H9 (cell line): ENCODE measurements around the gene PBX1. TPM values are rescaled to one million over a fixed set of nuclear protein-coding genes. Genes with fewer than 3 reads are reported as not detected.

Source experiments
- DNase-seq: peaks from one replicate; pipeline ENCODE4 v3.0.0-alpha.2; 2017
- H2AFZ ChIP-seq: one replicate; pipeline ENCODE4 v1.6.1; 2013; ENCODE audit warnings: mild to moderate bottlenecking, low read length, control low read depth, moderate library complexity
- H2AK5ac ChIP-seq: 2 replicates; pipeline ENCODE4 v1.6.1; 2013; ENCODE audit warnings: low read length, control low read depth, mixed read lengths; ENCODE audit not compliant: insufficient read length
- H2BK120ac ChIP-seq: one replicate; pipeline ENCODE4 v1.6.1; 2013; ENCODE audit warnings: low read depth, mild to moderate bottlenecking, low read length, control low read depth, inconsistent platforms; ENCODE audit not compliant: poor library complexity, severe bottlenecking
- H2BK12ac ChIP-seq: 2 replicates; pipeline ENCODE4 v1.6.1; 2013; ENCODE audit warnings: low read length, control low read depth, mixed read lengths, low read depth; ENCODE audit not compliant: insufficient read length
- H2BK15ac ChIP-seq: 2 replicates; pipeline ENCODE4 v1.6.1; 2013; ENCODE audit warnings: low read depth, low read length, control low read depth
- H2BK20ac ChIP-seq: one replicate; pipeline ENCODE4 v1.6.1; 2013; ENCODE audit warnings: low read depth, mild to moderate bottlenecking, low read length, control low read depth, inconsistent platforms; ENCODE audit not compliant: poor library complexity, severe bottlenecking
- H2BK5ac ChIP-seq: 2 replicates; pipeline ENCODE4 v1.6.1; 2013; ENCODE audit warnings: low read length, control low read depth, mixed read lengths; ENCODE audit not compliant: insufficient read length
- H3K14ac ChIP-seq: 2 replicates; pipeline ENCODE4 v1.6.1; 2013; ENCODE audit warnings: low read length, control low read depth; ENCODE audit not compliant: insufficient read depth
- H3K18ac ChIP-seq: 2 replicates; pipeline ENCODE4 v1.6.1; 2013; ENCODE audit warnings: low read depth, mild to moderate bottlenecking, mixed read lengths, low read length, control low read depth; ENCODE audit not compliant: insufficient read length
- H3K23ac ChIP-seq: 2 replicates; pipeline ENCODE4 v1.6.1; 2013; ENCODE audit warnings: low read length, control low read depth, mixed read lengths, low read depth; ENCODE audit not compliant: insufficient read length
- H3K23me2 ChIP-seq: 2 replicates; pipeline ENCODE4 v1.6.1; 2013; ENCODE audit warnings: low read depth, mild to moderate bottlenecking, mixed read lengths, low read length, control low read depth; ENCODE audit not compliant: insufficient read length, poor library complexity, severe bottlenecking
- H3K27ac ChIP-seq: 2 replicates; pipeline ENCODE4 v1.5.1; 2013; ENCODE audit warnings: low read length, control low read depth, mixed read lengths, low read depth; ENCODE audit not compliant: insufficient read length
- H3K27me3 ChIP-seq: 2 replicates; pipeline ENCODE4 v1.6.1; 2013; ENCODE audit warnings: low read length, control low read depth, inconsistent platforms; ENCODE audit not compliant: insufficient read depth
- H3K4ac ChIP-seq: 2 replicates; pipeline ENCODE4 v1.6.1; 2013; ENCODE audit warnings: low read depth, mild to moderate bottlenecking, control low read depth, inconsistent platforms, low read length, moderate library complexity
- H3K4me1 ChIP-seq: 2 replicates; pipeline ENCODE4 v1.6.1; 2013; ENCODE audit warnings: low read length, control low read depth, inconsistent platforms; ENCODE audit not compliant: insufficient read depth
- H3K4me2 ChIP-seq: 2 replicates; pipeline ENCODE4 v1.6.1; 2013; ENCODE audit warnings: low read length, control low read depth, mixed read lengths; ENCODE audit not compliant: insufficient read length, insufficient read depth
- H3K56ac ChIP-seq: 2 replicates; pipeline ENCODE4 v1.6.1; 2013; ENCODE audit warnings: low read depth, mild to moderate bottlenecking, mixed read lengths, low read length, control low read depth; ENCODE audit not compliant: insufficient read length
- H3K79me1 ChIP-seq: 2 replicates; pipeline ENCODE4 v1.6.1; 2013; ENCODE audit warnings: low read depth, mild to moderate bottlenecking, moderate library complexity, low read length, control low read depth, inconsistent platforms; ENCODE audit not compliant: insufficient read depth, poor library complexity, severe bottlenecking
- H3K79me2 ChIP-seq: 2 replicates; pipeline ENCODE4 v1.6.1; 2013; ENCODE audit warnings: low read length, control low read depth, inconsistent platforms; ENCODE audit not compliant: insufficient read depth
- H3K9ac ChIP-seq: 2 replicates; pipeline ENCODE4 v1.6.1; 2013; ENCODE audit warnings: low read length, control low read depth, mixed read lengths; ENCODE audit not compliant: insufficient read length; ENCODE audit errors: extremely low read depth
- H3K9me3 ChIP-seq: one replicate; pipeline ENCODE4 v1.6.1; 2013; ENCODE audit warnings: low read depth, low read length, inconsistent platforms; ENCODE audit not compliant: control insufficient read depth
- H3T11ph ChIP-seq: one replicate; pipeline ENCODE4 v1.6.1; 2013; ENCODE audit warnings: mild to moderate bottlenecking, low read length, control low read depth, inconsistent platforms
- H4K20me1 ChIP-seq: one replicate; pipeline ENCODE4 v1.6.1; 2013; ENCODE audit not compliant: control insufficient read depth, insufficient read length, insufficient read depth
- H4K5ac ChIP-seq: 2 replicates; pipeline ENCODE4 v1.6.1; 2013; ENCODE audit warnings: low read depth, mild to moderate bottlenecking, mixed read lengths, low read length, control low read depth; ENCODE audit not compliant: insufficient read length
- H4K8ac ChIP-seq: replicated peaks from 2 replicates; pipeline ENCODE4 v1.6.1; 2013; ENCODE audit warnings: low read length, control low read depth, mixed read lengths, low read depth; ENCODE audit not compliant: insufficient read length
- H4K91ac ChIP-seq: 2 replicates; pipeline ENCODE4 v1.6.1; 2013; ENCODE audit warnings: low read depth, mild to moderate bottlenecking, moderate library complexity, mixed read lengths, low read length, control low read depth; ENCODE audit not compliant: insufficient read length
- H3K27ac Mint-ChIP-seq, 3 experiments: 2 replicates in 2 of 3; 3 replicates in 1 of 3; pipeline ENCODE4 v1.8.0; 2020 to 2021; ENCODE audit warnings: mixed read lengths in 3 of 3, mild to moderate bottlenecking in 1 of 3, moderate library complexity in 1 of 3
- H3K27me3 Mint-ChIP-seq: 2 replicates; pipeline ENCODE4 v1.8.0; 2021; ENCODE audit warnings: low read depth, mild to moderate bottlenecking, moderate library complexity, mixed read lengths
- H3K36me3 Mint-ChIP-seq, 3 experiments: 2 replicates in 2 of 3; 3 replicates in 1 of 3; pipeline ENCODE4 v1.8.0; 2020 to 2021; ENCODE audit warnings: low read depth in 3 of 3, mixed read lengths in 3 of 3; ENCODE audit not compliant: insufficient read depth in 1 of 3
- H3K4me1 Mint-ChIP-seq, 2 experiments: 2 replicates each; pipeline ENCODE4 v1.8.0; 2020; ENCODE audit warnings: mixed read lengths in 2 of 2
- H3K4me3 Mint-ChIP-seq, 2 experiments: 2 replicates in 1 of 2; 3 replicates in 1 of 2; pipeline ENCODE4 v1.8.0; 2020 to 2021; ENCODE audit warnings: mild to moderate bottlenecking in 2 of 2, mixed read lengths in 2 of 2, moderate library complexity in 1 of 2
- H3K9me3 Mint-ChIP-seq, 2 experiments: 2 replicates in 1 of 2; 3 replicates in 1 of 2; pipeline ENCODE4 v1.8.0; 2020; ENCODE audit warnings: mild to moderate bottlenecking in 2 of 2, mixed read lengths in 2 of 2, moderate library complexity in 1 of 2
- CTCF ChIP-seq: fragments of 200-600 bp; sonication (generic); conservative IDR thresholded peaks from 3 replicates; pipeline ENCODE4 v1.8.0; 2021; ENCODE audit warnings: antibody characterized with exemption, mild to moderate bottlenecking
- WGBS: extraction: QIAGEN DNeasy Blood & Tissue Kit; methylation state at CpG from one replicate; pipeline ENCODE4 v1.1.7; 2013; ENCODE audit warnings: missing lambda C conversion rate, low lambda C conversion rate, mixed read lengths; ENCODE audit not compliant: insufficient read length; ENCODE audit errors: extremely low coverage; 5-methylcytosine and 5-hydroxymethylcytosine counted together
- total RNA-seq: library from RNA; stranded (reverse); gene quantifications from 2 replicates; pipeline ENCODE4 v1.2.1, GENCODE V29; 2021

PBX1 gene
- total RNA-seq, 1 experiment from 2014 or later, result 142 TPM

GRCh38 chr1:164562511-164562910 lies 3.5 kb downstream of the PBX1 start:
- Histone ChIP-seq H3K23ac (no peak overlapping the region), H3K27ac (no peak overlapping the region), H3K9me3 (no peaks in the 10 kb centered on the region), H3K56ac (no peak overlapping the region), H4K20me1 (no peaks in the 10 kb centered on the region), H2BK15ac (no peak overlapping the region), H4K5ac (no peak overlapping the region), H3K14ac (no peak overlapping the region), H2BK20ac (no peak overlapping the region), H3K27me3 (no peaks in the 10 kb centered on the region), H3K4ac (no peak overlapping the region), H3K79me2 (peaks cover 31% of the 10 kb centered on the region), H3K23me2 (peaks cover 2% of the 10 kb centered on the region), H3T11ph (no peak overlapping the region), H3K4me1 (peaks cover 2% of the 10 kb centered on the region), H3K18ac (no peak overlapping the region), H2BK12ac (no peak overlapping the region), H2BK5ac (no peak overlapping the region), H4K8ac (no peak overlapping the region), H3K79me1 (no peaks in the 10 kb centered on the region), H3K9ac (peak overlapping the region; percentile 4), H3K4me2 (peak overlapping the region; percentile 59), H4K91ac (no peak overlapping the region), H2AFZ (no peak overlapping the region), H2AK5ac (no peak overlapping the region), H2BK120ac (no peak overlapping the region)
- WGBS, result no CpG with 5 or more reads among the region's 4 CpGs
- Mint-ChIP-seq H3K27ac (peak overlapping the region in 1 of 3 experiments; percentile 56; a peak in 1 of 7 replicates), H3K4me1 (peaks cover 60% of the 10 kb centered on the region in 2 experiments), H3K36me3 (peaks cover 4 to 17% (median 17%) of the 10 kb centered on the region in 3 experiments; a peak in 5 of 7 replicates), H3K9me3 (no peaks in the 10 kb centered on the region), H3K4me3 (peak overlapping the region; percentile 98 to 99), H3K27me3 (no peaks in the 10 kb centered on the region)
- no peak for TF ChIP-seq CTCF
- no peak for DNase-seq
